ENCODE data around the gene GSDME. TPM values are rescaled to one million over a fixed set of nuclear protein-coding genes. Genes with fewer than 3 reads are reported as not detected.

The GSDME gene
- total RNA-seq, 4 donors from 2014 or later: 0.87 to 16.3 (median 10.4) TPM

GRCh38 chr7:24777806-24778205 lies 20.5 kb upstream of the GSDME start:
- Histone ChIP-seq H3K36me3 (no peaks in the 10 kb centered on the region), H3K4me1 (no peaks in the 10 kb centered on the region), H3K27me3 (no peaks in the 10 kb centered on the region), H3K9me3 (no peaks in the 10 kb centered on the region), H3K4me3 (no peak overlapping the region), H3K27ac (no peak overlapping the region)
- TF ChIP-seq CTCF (IDR thresholded peaks at IDR 0.05): no peak
- no peak for TF ChIP-seq POLR2A (IDR thresholded peaks at IDR 0.05)
- 79 to 83% methylated on average over 3 of the region's 3 CpGs for WGBS, 2 donors
- DNase-seq: no peak
- intact Hi-C loops (cut with DNase I): no loop called here

- intact Hi-C loops (cut with DNase I): no loop called here
- H3K36me3 ChIP-seq: no peaks in the 10 kb centered on the region
- TF ChIP-seq CTCF (IDR thresholded peaks at IDR 0.05) (no peak), POLR2A (IDR thresholded peaks at IDR 0.05) (no peak)
- no peaks in the 10 kb centered on the region for H3K4me1 ChIP-seq
- no peak overlapping the region for H3K4me3 ChIP-seq
- no peaks in the 10 kb centered on the region for H3K9me3 ChIP-seq
- no peak for DNase-seq
- peaks cover 0 to 4% (median 0%) of the 10 kb centered on the region in 4 donors for H3K27me3 ChIP-seq
- H3K27ac ChIP-seq: no peak overlapping the region
Measured at GRCh38 chr7:24773646-24774045, 16.4 kb upstream of the GSDME start.

GRCh38 chr7:24769851-24770250 lies 12.6 kb upstream of the GSDME start:
- TF ChIP-seq CTCF (IDR thresholded peaks at IDR 0.05): no peak
- no peak for TF ChIP-seq POLR2A (IDR thresholded peaks at IDR 0.05)
- DNase-seq: no peak
- H3K36me3 ChIP-seq: no peaks in the 10 kb centered on the region
- intact Hi-C loops (cut with DNase I): no loop called here
- no peaks in the 10 kb centered on the region for H3K4me1 ChIP-seq
- no peaks in the 10 kb centered on the region for H3K9me3 ChIP-seq
- no peak overlapping the region for H3K4me3 ChIP-seq
- H3K27ac ChIP-seq: no peak overlapping the region
- WGBS, 2 donors: 59 to 76% methylated on average over 2 of the region's 2 CpGs
- peaks cover 0 to 14% (median 0%) of the 10 kb centered on the region in 4 donors for H3K27me3 ChIP-seq

- intact Hi-C loops (cut with DNase I): no loop called here
- H3K27ac ChIP-seq: no peak overlapping the region
- no peaks in the 10 kb centered on the region for H3K9me3 ChIP-seq
- H3K36me3 ChIP-seq: no peaks in the 10 kb centered on the region
- peaks cover 0 to 14% (median 0%) of the 10 kb centered on the region in 4 donors for H3K27me3 ChIP-seq
- DNase-seq: no peak
- no peak overlapping the region for H3K4me3 ChIP-seq
- WGBS, 2 donors: 60 to 78% methylated on average over 7 to 8 of the region's 9 CpGs
- no peak for TF ChIP-seq POLR2A (IDR thresholded peaks at IDR 0.05)
- TF ChIP-seq CTCF (IDR thresholded peaks at IDR 0.05): no peak
- no peaks in the 10 kb centered on the region for H3K4me1 ChIP-seq
Measured at GRCh38 chr7:24769014-24769830, 12.0 kb upstream of the GSDME start.

GRCh38 chr7:24767878-24768569 lies 10.8 kb upstream of the GSDME start:
- no peak for DNase-seq
- no peaks in the 10 kb centered on the region for H3K36me3 ChIP-seq
- H3K27me3 ChIP-seq: peaks cover 0 to 14% (median 0%) of the 10 kb centered on the region in 4 donors
- H3K9me3 ChIP-seq: no peaks in the 10 kb centered on the region
- 69 to 73% methylated on average over 9 of the region's 9 CpGs for WGBS, 2 donors
- TF ChIP-seq POLR2A (IDR thresholded peaks at IDR 0.05) (no peak), CTCF (IDR thresholded peaks at IDR 0.05) (no peak)
- no peak overlapping the region for H3K27ac ChIP-seq
- H3K4me1 ChIP-seq: no peaks in the 10 kb centered on the region
- H3K4me3 ChIP-seq: no peak overlapping the region
- intact Hi-C loops (cut with DNase I): no loop called here
